HG03108 (cell line): ENCODE results near the gene ARHGAP28.

ENCODE experiments used
- ATAC-seq: cut with Tn5 transposase; IDR thresholded peaks from one replicate; pipeline ENCODE4 v1.9.1; 2021; ENCODE audit warnings: moderate library complexity; ENCODE audit not compliant: unreplicated experiment

ARHGAP28 gene

GRCh38 chr18:6730416-6731221, 1.1 kb downstream of the ARHGAP28 start:
- no peak for ATAC-seq

- ATAC-seq: no peak
Observed at GRCh38 chr18:6731222-6731596, 1.7 kb downstream of the ARHGAP28 start.

GRCh38 chr18:6732952-6733351, 3.4 kb downstream of the ARHGAP28 start:
- ATAC-seq: no peak

- ATAC-seq: no peak
Observed at GRCh38 chr18:6733758-6734157, 4.2 kb downstream of the ARHGAP28 start.

GRCh38 chr18:6734726-6735430, 5.4 kb downstream of the ARHGAP28 start:
- ATAC-seq: no peak

- ATAC-seq: no peak
Observed at GRCh38 chr18:6737833-6738232, 8.3 kb downstream of the ARHGAP28 start.

- no peak for ATAC-seq
Observed at GRCh38 chr18:6738622-6739021, 9.1 kb downstream of the ARHGAP28 start.

- ATAC-seq: no peak
Observed at GRCh38 chr18:6741232-6741663, 11.7 kb downstream of the ARHGAP28 start.

- ATAC-seq: no peak
Observed at GRCh38 chr18:6741786-6742185, 12.3 kb downstream of the ARHGAP28 start.

- no peak for ATAC-seq
Observed at GRCh38 chr18:6743999-6744398, 14.5 kb downstream of the ARHGAP28 start.

- no peak for ATAC-seq
Observed at GRCh38 chr18:6744816-6745455, 15.4 kb downstream of the ARHGAP28 start.

GRCh38 chr18:6745504-6746031, 16.1 kb downstream of the ARHGAP28 start:
- ATAC-seq: no peak

- no peak for ATAC-seq
Observed at GRCh38 chr18:6746386-6746960, 17.0 kb downstream of the ARHGAP28 start.

- no peak for ATAC-seq
Observed at GRCh38 chr18:6747646-6748045, 18.1 kb downstream of the ARHGAP28 start.

- ATAC-seq: no peak
Observed at GRCh38 chr18:6748241-6748640, 18.7 kb downstream of the ARHGAP28 start.

- ATAC-seq: no peak
Observed at GRCh38 chr18:6750411-6750810, 20.9 kb downstream of the ARHGAP28 start.

- ATAC-seq: no peak
Observed at GRCh38 chr18:6751222-6751621, 21.7 kb downstream of the ARHGAP28 start.

GRCh38 chr18:6752202-6752860, 22.8 kb downstream of the ARHGAP28 start:
- no peak for ATAC-seq

GRCh38 chr18:6755107-6755506, 25.6 kb downstream of the ARHGAP28 start:
- no peak for ATAC-seq

- no peak for ATAC-seq
Observed at GRCh38 chr18:6757931-6758330, 28.4 kb downstream of the ARHGAP28 start.

- no peak for ATAC-seq
Observed at GRCh38 chr18:6759579-6759978, 30.1 kb downstream of the ARHGAP28 start.
